ENCODE results near the gene ATP8B4. TPM values are rescaled to one million over a fixed set of nuclear protein-coding genes. Genes with fewer than 3 reads are reported as not detected.

The ATP8B4 gene
- total RNA-seq, 1 experiment from 2014 or later, result not detected

DNA sequence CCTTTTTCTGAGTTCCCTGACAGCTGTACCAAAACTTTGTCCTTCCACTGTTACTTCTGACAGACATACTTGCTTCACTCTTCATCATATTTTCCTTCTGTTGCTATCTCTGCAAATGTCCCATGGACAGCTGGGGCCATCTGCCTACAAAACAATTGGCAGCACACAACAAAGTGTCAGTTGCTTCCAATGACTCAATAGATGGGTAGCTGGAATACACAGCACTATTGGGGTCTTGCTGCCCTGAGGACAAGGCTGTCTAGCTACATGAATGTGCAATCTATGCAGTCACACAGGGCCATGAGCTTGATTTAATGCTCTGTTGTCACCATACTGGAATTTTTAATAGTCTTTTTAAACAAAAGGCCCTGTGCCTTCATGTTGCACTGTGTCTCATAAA, 305.4 kb downstream of the ATP8B4 start:
- Histone ChIP-seq H3K4me1 (ENCODE audit: control insufficient read depth, insufficient read depth, low read length) (no peaks in the 10 kb centered on the region), H3K9me3 (ENCODE audit: control insufficient read depth, insufficient read depth, low read depth, low read length) (no peaks in the 10 kb centered on the region), H3K4me3 (ENCODE audit: low read depth in 2 of 2, low read length in 2 of 2) (no peak overlapping the region), H3K36me3 (ENCODE audit: control insufficient read depth, insufficient read depth, low read length) (no peaks in the 10 kb centered on the region), H3K27me3 (ENCODE audit: control insufficient read depth, insufficient read depth, low read length) (no peaks in the 10 kb centered on the region), H3K27ac (ENCODE audit: low read length) (no peak overlapping the region)
- ATAC-seq (no peak), DNase-seq (ENCODE audit: low read depth, low spot score) (no peak)
- BruUV-seq (replicated peaks), result no TSS peak
- in situ Hi-C loops (cut with HindIII; ENCODE audit: low pct_unique_long_range_greater_than_20kb, low sequenced_read_pairs) (no loop called here), intact Hi-C loops (cut with micrococcal nuclease; ENCODE audit: unreplicated experiment) (no loop called here)
- TF ChIP-seq TCF7L2 (IDR thresholded peaks at IDR 0.05; ENCODE audit: low read depth, low read length) (no peak), POLR2AphosphoS5 (IDR thresholded peaks at IDR 0.05; ENCODE audit: low read depth, low read length) (no peak), SIN3A (IDR thresholded peaks at IDR 0.05; ENCODE audit: borderline replicate concordance, insufficient read depth, low read depth, low read length) (no peak), CTCF (IDR thresholded peaks at IDR 0.05) (no peak)
- TF ChIP-seq, protein P1, sequence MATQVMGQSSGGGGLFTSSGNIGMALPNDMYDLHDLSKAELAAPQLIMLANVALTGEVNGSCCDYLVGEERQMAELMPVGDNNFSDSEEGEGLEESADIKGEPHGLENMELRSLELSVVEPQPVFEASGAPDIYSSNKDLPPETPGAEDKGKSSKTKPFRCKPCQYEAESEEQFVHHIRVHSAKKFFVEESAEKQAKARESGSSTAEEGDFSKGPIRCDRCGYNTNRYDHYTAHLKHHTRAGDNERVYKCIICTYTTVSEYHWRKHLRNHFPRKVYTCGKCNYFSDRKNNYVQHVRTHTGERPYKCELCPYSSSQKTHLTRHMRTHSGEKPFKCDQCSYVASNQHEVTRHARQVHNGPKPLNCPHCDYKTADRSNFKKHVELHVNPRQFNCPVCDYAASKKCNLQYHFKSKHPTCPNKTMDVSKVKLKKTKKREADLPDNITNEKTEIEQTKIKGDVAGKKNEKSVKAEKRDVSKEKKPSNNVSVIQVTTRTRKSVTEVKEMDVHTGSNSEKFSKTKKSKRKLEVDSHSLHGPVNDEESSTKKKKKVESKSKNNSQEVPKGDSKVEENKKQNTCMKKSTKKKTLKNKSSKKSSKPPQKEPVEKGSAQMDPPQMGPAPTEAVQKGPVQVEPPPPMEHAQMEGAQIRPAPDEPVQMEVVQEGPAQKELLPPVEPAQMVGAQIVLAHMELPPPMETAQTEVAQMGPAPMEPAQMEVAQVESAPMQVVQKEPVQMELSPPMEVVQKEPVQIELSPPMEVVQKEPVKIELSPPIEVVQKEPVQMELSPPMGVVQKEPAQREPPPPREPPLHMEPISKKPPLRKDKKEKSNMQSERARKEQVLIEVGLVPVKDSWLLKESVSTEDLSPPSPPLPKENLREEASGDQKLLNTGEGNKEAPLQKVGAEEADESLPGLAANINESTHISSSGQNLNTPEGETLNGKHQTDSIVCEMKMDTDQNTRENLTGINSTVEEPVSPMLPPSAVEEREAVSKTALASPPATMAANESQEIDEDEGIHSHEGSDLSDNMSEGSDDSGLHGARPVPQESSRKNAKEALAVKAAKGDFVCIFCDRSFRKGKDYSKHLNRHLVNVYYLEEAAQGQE (IDR thresholded peaks at IDR 0.05; ENCODE audit: insufficient read depth in 1 of 2, low read depth in 2 of 2, low read length in 1 of 2), result no peak
- ChIA-PET CTCF (no interaction called here), POLR2A (no interaction called here)

GRCh38 chr15:49810720-49811119, 308.3 kb downstream of the ATP8B4 start:
- in situ Hi-C loops (cut with HindIII; ENCODE audit: low pct_unique_long_range_greater_than_20kb, low sequenced_read_pairs) (no loop called here), intact Hi-C loops (cut with micrococcal nuclease; ENCODE audit: unreplicated experiment) (no loop called here)
- DNase-seq (ENCODE audit: low read depth, low spot score), result no peak
- Histone ChIP-seq H3K36me3 (ENCODE audit: control insufficient read depth, insufficient read depth, low read length) (no peaks in the 10 kb centered on the region), H3K27me3 (ENCODE audit: control insufficient read depth, insufficient read depth, low read length) (no peaks in the 10 kb centered on the region), H3K4me3 (ENCODE audit: low read depth in 2 of 2, low read length in 2 of 2) (no peak overlapping the region), H3K4me1 (ENCODE audit: control insufficient read depth, insufficient read depth, low read length) (no peaks in the 10 kb centered on the region), H3K27ac (ENCODE audit: low read length) (no peak overlapping the region), H3K9me3 (ENCODE audit: control insufficient read depth, insufficient read depth, low read depth, low read length) (no peaks in the 10 kb centered on the region)
- no peak for TF ChIP-seq TCF7L2 (IDR thresholded peaks at IDR 0.05; ENCODE audit: low read depth, low read length)
- TF ChIP-seq, protein P1 (IDR thresholded peaks at IDR 0.05; ENCODE audit: insufficient read depth in 1 of 2, low read depth in 2 of 2, low read length in 1 of 2), result no peak
- no peak for TF ChIP-seq CTCF (IDR thresholded peaks at IDR 0.05)
- TF ChIP-seq SIN3A (IDR thresholded peaks at IDR 0.05; ENCODE audit: borderline replicate concordance, insufficient read depth, low read depth, low read length), result no peak
- no peak for TF ChIP-seq POLR2AphosphoS5 (IDR thresholded peaks at IDR 0.05; ENCODE audit: low read depth, low read length)
- BruUV-seq (replicated peaks), result no TSS peak
- POLR2A ChIA-PET, result no interaction called here
- no peak for ATAC-seq
- CTCF ChIA-PET, result no interaction called here

All from Panc1 (cell line).